Gastroesophageal sphincter (tissue), 3 donors: Measurements from ENCODE around the gene CIBAR2.

Experiments
- CTCF ChIP-seq, 4 experiments: fragments of 200-600 bp in 2 of 4; fragments of 450-650 bp in 2 of 4; sonication (generic) in 1 of 4; IDR thresholded peaks; one replicate each; pipeline ENCODE4 v1.5.1; 2017 to 2019; ENCODE audit warnings: antibody characterized with exemption in 4 of 4, mild to moderate bottlenecking in 2 of 4, moderate library complexity in 2 of 4
- EP300 ChIP-seq: sonication (generic); formaldehyde crosslinking; IDR thresholded peaks from one replicate; pipeline ENCODE4 v1.6.1; 2017; ENCODE audit warnings: antibody characterized with exemption, mild to moderate bottlenecking
- POLR2A ChIP-seq, 2 donors: fragments of 450-650 bp; IDR thresholded peaks; one replicate each; pipeline ENCODE4 v1.6.1; 2017; ENCODE audit warnings: antibody characterized with exemption in 2 of 2, mild to moderate bottlenecking in 2 of 2, moderate library complexity in 1 of 2

- TF ChIP-seq CTCF (IDR thresholded peaks at IDR 0.05) (no peak), EP300 (no peak), POLR2A (IDR thresholded peaks at IDR 0.05) (no peak)
Measured at GRCh38 chr16:85077039-85077438, 35.2 kb downstream of the CIBAR2 start.
